OCI-LY3 (cell line): ENCODE measurements around the gene GLP2R.

Experiments
- H2AFZ ChIP-seq: fragments of 200-600, 300-600 bp; shearing (Covaris generic); 2 replicates; pipeline ENCODE4 v1.6.0; 2014; ENCODE audit warnings: antibody characterized with exemption, low read depth, low read length
- H3K27ac ChIP-seq: fragments of 200-600, 300-600 bp; sonication (generic); 2 replicates; pipeline ENCODE4 v1.5.1; 2014; ENCODE audit warnings: mild to moderate bottlenecking, low read length, moderate library complexity, mixed read lengths
- H3K27me3 ChIP-seq: fragments of 200-600, 300-600 bp; sonication (generic); 2 replicates; pipeline ENCODE4 v1.6.1; 2014; ENCODE audit warnings: low read depth, low read length, mixed read lengths
- H3K36me3 ChIP-seq: fragments of 200-600, 300-600 bp; sonication (generic); replicated peaks from 2 replicates; pipeline ENCODE3; 2014; ENCODE audit warnings: low read depth, low read length, mixed read lengths
- H3K4me1 ChIP-seq: fragments of 300-600, 200-600 bp; sonication (generic); 2 replicates; pipeline ENCODE4 v1.6.1; 2014; ENCODE audit warnings: low read length, mixed read lengths
- H3K4me2 ChIP-seq: fragments of 200-600, 300-600 bp; sonication (generic); 2 replicates; pipeline ENCODE4 v1.6.1; 2014; ENCODE audit warnings: low read length, mixed read lengths
- H3K4me3 ChIP-seq: fragments of 300-600, 200-600 bp; sonication (generic); 2 replicates; pipeline ENCODE4 v1.5.1; 2014; ENCODE audit warnings: antibody characterized with exemption, mild to moderate bottlenecking, low read length, moderate library complexity
- H3K79me2 ChIP-seq: fragments of 300-600, 200-600 bp; shearing (Covaris generic); 2 replicates; pipeline ENCODE4 v1.6.1; 2014; ENCODE audit warnings: mild to moderate bottlenecking, low read length, mixed read lengths
- H3K9ac ChIP-seq: fragments of 300-600, 200-600 bp; shearing (Covaris generic); 2 replicates; pipeline ENCODE4 v1.6.0; 2014; ENCODE audit warnings: mild to moderate bottlenecking, low read length, moderate library complexity
- H3K9me3 ChIP-seq: fragments of 200-600, 300-600 bp; shearing (Covaris generic); 2 replicates; pipeline ENCODE4 v1.6.1; 2014; ENCODE audit warnings: low read length, mixed read lengths; ENCODE audit not compliant: insufficient read depth
- H4K20me1 ChIP-seq: fragments of 200-600, 300-600 bp; sonication (generic); 2 replicates; pipeline ENCODE4 v1.6.1; 2016; ENCODE audit warnings: low read length, mixed read lengths; ENCODE audit not compliant: insufficient read depth
- EZH2phosphoT487 ChIP-seq: fragments of 200-600 bp; shearing (Covaris generic); IDR thresholded peaks from 2 replicates; pipeline ENCODE4 v1.6.1; 2018; ENCODE audit warnings: antibody characterized with exemption, mixed run types, low read depth
- TF ChIP-seq, protein P1 (sequence below): fragments of 200-600, 300-600 bp; sonication (generic); IDR thresholded peaks from 2 replicates; pipeline ENCODE4 v1.5.1; 2014; ENCODE audit warnings: antibody characterized with exemption, low read length, low read depth

The GLP2R gene

DNA sequence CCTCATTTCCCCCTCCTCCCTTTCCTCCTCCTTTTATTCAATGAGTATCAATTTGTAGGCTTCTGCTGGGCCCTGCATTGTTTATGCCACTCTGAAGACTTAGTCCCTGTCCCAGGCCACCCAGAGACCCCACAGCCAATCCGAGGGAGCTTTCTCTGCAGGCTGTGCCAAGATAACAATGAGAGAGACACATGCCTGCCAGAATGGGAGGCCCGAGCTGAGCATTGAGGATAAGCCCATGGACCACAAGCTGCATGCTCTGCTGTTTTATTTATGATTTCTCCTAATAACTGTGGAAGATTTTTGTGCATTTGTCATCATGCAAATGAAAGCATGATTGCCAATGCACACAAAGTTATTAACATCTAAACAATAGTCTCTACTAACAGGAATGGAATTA is 76.4 kb downstream of the GLP2R start:
- H4K20me1 ChIP-seq, result no peaks in the 10 kb centered on the region
- H3K36me3 ChIP-seq, result no peaks in the 10 kb centered on the region
- no peaks in the 10 kb centered on the region for H3K79me2 ChIP-seq
- no peaks in the 10 kb centered on the region for H3K4me1 ChIP-seq
- TF ChIP-seq EZH2phosphoT487, result no peak
- H3K4me2 ChIP-seq, result no peak overlapping the region
- no peaks in the 10 kb centered on the region for H3K9me3 ChIP-seq
- no peak overlapping the region for H3K9ac ChIP-seq
- H3K27me3 ChIP-seq, result no peaks in the 10 kb centered on the region
- no peak overlapping the region for H3K4me3 ChIP-seq
- no peak overlapping the region for H2AFZ ChIP-seq
- no peak overlapping the region for H3K27ac ChIP-seq

DNA sequence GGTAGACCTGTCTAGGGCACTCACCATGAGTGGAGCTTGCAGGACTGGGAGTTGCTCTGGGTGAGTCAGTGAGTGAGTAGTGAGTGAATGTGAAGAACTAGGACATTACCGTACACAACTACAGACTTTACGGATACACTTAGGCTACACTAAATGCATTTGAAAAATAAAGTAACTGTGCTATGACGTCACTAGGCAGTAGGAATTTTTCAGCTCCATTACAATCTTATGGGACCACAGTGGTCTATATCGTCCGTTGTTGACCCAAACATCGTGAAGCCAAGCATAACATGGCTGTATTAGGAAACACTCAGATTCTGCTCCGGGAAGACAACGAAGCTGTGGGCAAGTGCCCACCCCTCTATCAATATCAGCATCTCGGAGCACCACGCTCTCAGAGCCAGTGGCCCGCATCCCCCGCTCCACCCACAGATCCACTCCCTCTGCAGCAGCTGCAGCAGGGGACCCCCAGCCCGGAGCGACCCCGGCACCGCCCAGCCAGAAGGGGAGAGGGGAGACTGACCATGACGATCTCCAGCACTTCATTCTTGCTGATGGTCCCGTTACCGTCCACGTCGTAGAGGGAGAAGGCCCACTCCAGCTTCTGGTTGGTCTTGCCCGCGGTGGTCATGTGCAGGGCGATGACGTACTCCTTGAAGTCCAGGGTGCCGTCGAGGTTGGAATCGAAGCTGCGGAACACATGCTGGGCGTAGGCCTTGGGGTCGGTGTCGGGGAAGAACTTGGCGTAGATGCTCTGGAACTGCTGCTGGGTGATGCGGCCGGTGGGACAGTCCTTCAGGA is 78.8 kb downstream of the GLP2R start:
- H4K20me1 ChIP-seq, result no peaks in the 10 kb centered on the region
- H3K27ac ChIP-seq, result no peak overlapping the region
- no peak overlapping the region for H3K9ac ChIP-seq
- H3K9me3 ChIP-seq, result no peaks in the 10 kb centered on the region
- H3K4me3 ChIP-seq, result no peak overlapping the region
- H3K27me3 ChIP-seq, result no peaks in the 10 kb centered on the region
- H3K36me3 ChIP-seq, result no peaks in the 10 kb centered on the region
- H3K4me1 ChIP-seq, result no peaks in the 10 kb centered on the region
- no peak overlapping the region for H2AFZ ChIP-seq
- TF ChIP-seq, protein P1, sequence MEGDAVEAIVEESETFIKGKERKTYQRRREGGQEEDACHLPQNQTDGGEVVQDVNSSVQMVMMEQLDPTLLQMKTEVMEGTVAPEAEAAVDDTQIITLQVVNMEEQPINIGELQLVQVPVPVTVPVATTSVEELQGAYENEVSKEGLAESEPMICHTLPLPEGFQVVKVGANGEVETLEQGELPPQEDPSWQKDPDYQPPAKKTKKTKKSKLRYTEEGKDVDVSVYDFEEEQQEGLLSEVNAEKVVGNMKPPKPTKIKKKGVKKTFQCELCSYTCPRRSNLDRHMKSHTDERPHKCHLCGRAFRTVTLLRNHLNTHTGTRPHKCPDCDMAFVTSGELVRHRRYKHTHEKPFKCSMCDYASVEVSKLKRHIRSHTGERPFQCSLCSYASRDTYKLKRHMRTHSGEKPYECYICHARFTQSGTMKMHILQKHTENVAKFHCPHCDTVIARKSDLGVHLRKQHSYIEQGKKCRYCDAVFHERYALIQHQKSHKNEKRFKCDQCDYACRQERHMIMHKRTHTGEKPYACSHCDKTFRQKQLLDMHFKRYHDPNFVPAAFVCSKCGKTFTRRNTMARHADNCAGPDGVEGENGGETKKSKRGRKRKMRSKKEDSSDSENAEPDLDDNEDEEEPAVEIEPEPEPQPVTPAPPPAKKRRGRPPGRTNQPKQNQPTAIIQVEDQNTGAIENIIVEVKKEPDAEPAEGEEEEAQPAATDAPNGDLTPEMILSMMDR, result no peak
- no peak overlapping the region for H3K4me2 ChIP-seq
- no peaks in the 10 kb centered on the region for H3K79me2 ChIP-seq

DNA sequence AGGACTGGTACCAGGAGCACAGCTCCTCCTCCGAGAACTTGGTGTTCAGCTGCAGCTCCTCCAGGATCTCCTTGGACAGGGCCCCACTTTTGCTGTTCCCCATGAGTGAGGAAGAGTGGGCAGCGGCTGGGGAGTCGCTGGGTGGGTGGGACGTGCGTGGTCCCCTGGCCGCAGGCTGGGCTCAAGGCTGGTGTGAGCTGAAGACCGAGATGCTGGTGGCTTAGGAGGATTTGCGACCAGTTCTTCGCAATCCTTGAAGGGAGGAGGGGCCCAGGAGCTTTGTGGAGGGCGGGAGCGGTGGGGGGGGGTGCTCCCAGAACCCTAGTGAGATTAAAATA is 79.3 kb downstream of the GLP2R start, which contains the start of gene RCVRN:
TSS of gene RCVRN (minus strand) at position 194 of the 338 bp plus-strand sequence. CDS start at position 103, 91 bp downstream.
- H3K9ac ChIP-seq, result no peak within 1 kb of the TSS
- no peaks in the 10 kb centered on the region for H4K20me1 ChIP-seq
- no peak within 1 kb of the TSS for H3K4me3 ChIP-seq
- no peaks in the 10 kb centered on the region for H3K9me3 ChIP-seq
- no peaks in the 10 kb centered on the region for H3K36me3 ChIP-seq
- no peaks in the 10 kb centered on the region for H3K4me1 ChIP-seq
- H3K4me2 ChIP-seq, result no peak within 1 kb of the TSS
- no peak within 1 kb of the TSS for H2AFZ ChIP-seq
- no peak within 1 kb of the TSS for H3K27ac ChIP-seq
- TF ChIP-seq, protein P1, result no peak
- no peak for TF ChIP-seq EZH2phosphoT487
- no peaks in the 10 kb centered on the region for H3K79me2 ChIP-seq
- H3K27me3 ChIP-seq, result no peaks in the 10 kb centered on the region

DNA sequence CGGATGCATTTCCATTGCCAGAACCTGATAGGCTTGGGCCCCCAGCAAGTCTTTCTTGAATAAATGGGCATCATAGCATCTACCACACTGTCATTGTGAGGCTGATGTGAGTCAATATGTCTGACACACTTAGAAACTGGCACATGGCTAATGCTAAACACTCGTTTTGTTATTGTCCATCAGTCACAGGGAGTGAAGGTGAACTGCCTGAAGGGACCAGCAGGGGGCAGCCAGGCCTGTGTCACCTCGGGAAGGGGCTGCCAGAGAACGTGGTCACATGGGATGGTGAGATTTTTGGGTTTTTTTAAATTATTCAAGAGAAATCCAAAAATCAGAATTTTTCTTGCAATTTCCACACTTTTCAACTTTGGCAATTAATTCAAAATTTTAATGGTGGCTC is 80.2 kb downstream of the GLP2R start:
- Histone ChIP-seq H3K79me2 (no peaks in the 10 kb centered on the region), H4K20me1 (no peaks in the 10 kb centered on the region), H3K27me3 (no peaks in the 10 kb centered on the region), H3K36me3 (no peaks in the 10 kb centered on the region), H2AFZ (no peak overlapping the region), H3K9me3 (no peaks in the 10 kb centered on the region), H3K9ac (no peak overlapping the region), H3K4me3 (no peak overlapping the region), H3K4me2 (no peak overlapping the region), H3K27ac (no peak overlapping the region), H3K4me1 (no peaks in the 10 kb centered on the region)
- no peak for TF ChIP-seq EZH2phosphoT487
- TF ChIP-seq, protein P1, result peak; percentile 47
